ENCODE results near the gene LHX3. TPM values are rescaled to one million over a fixed set of nuclear protein-coding genes. Genes with fewer than 3 reads are reported as not detected.

The LHX3 gene
- total RNA-seq, 1 experiment from 2014 or later = not detected

DNA sequence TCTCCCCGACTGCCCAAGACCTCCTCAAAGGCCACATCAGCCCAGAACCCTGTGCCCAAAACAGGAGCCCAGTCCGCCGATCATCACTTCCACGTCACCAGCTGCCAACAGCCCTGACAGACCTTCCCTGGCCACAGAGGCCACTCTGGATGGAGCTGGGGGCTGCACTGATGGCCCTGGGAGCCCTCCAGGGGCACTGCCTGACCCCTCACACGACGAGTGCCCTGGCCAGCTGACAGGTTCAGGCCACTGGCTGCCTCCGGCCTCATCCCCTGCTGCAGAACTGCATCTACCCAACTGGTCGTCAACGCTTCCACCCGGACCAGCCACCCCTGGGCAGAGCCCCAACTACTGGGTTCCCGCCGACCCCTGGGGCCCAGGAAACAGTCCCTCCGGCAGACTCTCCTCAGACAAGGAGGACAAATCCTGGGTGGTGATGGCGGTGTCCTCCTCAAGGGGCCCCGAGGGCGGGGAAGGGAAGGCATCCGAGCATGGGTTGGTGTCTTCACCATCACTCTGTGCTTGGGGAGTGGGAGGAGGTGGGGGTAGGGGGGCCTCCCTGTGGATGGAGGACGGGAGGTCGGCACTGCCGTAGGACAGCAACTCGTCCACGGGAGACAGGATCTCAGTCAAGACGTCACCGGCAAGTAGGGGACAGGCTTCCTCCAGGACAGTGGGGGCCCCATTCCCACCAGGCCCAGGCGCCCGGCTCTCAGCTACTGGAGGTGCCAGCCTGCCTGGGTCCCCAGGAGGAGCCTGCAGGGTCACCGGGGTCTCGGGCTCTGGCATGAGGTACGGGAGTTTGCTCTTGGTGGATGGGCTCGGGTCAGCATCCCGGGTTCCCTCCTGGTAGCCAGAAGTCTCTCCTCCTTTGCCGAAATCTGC lies 48.6 kb upstream of the LHX3 start:
- Histone ChIP-seq H4K91ac (ENCODE audit: insufficient read length, low read depth, low read length) (no peak overlapping the region), H3K4me2 (ENCODE audit: insufficient read depth, insufficient read length, low read length) (no peak overlapping the region), H3T11ph (ENCODE audit: low read length) (no peak overlapping the region), H3K27me3 (ENCODE audit: insufficient read depth, low read length) (no peaks in the 10 kb centered on the region), H3K4ac (ENCODE audit: low read depth, low read length) (no peak overlapping the region), H3K9me3 (ENCODE audit: control insufficient read depth, low read depth, low read length) (no peaks in the 10 kb centered on the region), H2AFZ (ENCODE audit: low read length) (no peak overlapping the region), H2BK5ac (ENCODE audit: insufficient read length, low read length) (no peak overlapping the region), H2BK12ac (ENCODE audit: insufficient read length, low read depth, low read length) (no peak overlapping the region), H3K4me1 (ENCODE audit: insufficient read depth, low read length) (no peaks in the 10 kb centered on the region), H3K9ac (ENCODE audit: extremely low read depth, insufficient read length, low read length) (no peak overlapping the region), H3K79me2 (ENCODE audit: insufficient read depth, low read length) (no peaks in the 10 kb centered on the region), H3K18ac (ENCODE audit: insufficient read length, low read depth, low read length) (no peak overlapping the region), H3K23me2 (ENCODE audit: insufficient read length, low read depth, low read length, poor library complexity, severe bottlenecking) (no peaks in the 10 kb centered on the region), H3K56ac (ENCODE audit: insufficient read length, low read depth, low read length) (no peak overlapping the region), H4K20me1 (ENCODE audit: control insufficient read depth, insufficient read depth, insufficient read length) (no peaks in the 10 kb centered on the region), H3K23ac (ENCODE audit: insufficient read length, low read depth, low read length) (no peak overlapping the region), H3K79me1 (ENCODE audit: insufficient read depth, low read depth, low read length, poor library complexity, severe bottlenecking) (no peaks in the 10 kb centered on the region), H2BK120ac (ENCODE audit: low read depth, low read length, poor library complexity, severe bottlenecking) (no peak overlapping the region), H4K8ac (replicated peaks; ENCODE audit: insufficient read length, low read depth, low read length) (no peak overlapping the region), H2AK5ac (ENCODE audit: insufficient read length, low read length) (no peak overlapping the region), H2BK20ac (ENCODE audit: low read depth, low read length, poor library complexity, severe bottlenecking) (no peak overlapping the region), H4K5ac (ENCODE audit: insufficient read length, low read depth, low read length) (no peak overlapping the region), H3K27ac (ENCODE audit: insufficient read length, low read depth, low read length) (no peak overlapping the region), H2BK15ac (ENCODE audit: low read depth, low read length) (no peak overlapping the region), H3K14ac (ENCODE audit: insufficient read depth, low read length) (no peak overlapping the region)
- WGBS (ENCODE audit: extremely low coverage, insufficient read length, low lambda C conversion rate) = no CpG with 5 or more reads among the region's 32 CpGs
- Mint-ChIP-seq H3K4me1 (peaks cover 2 to 13% of the 10 kb centered on the region in 2 experiments), H3K4me3 (no peak overlapping the region; a peak in 1 of 5 replicates), H3K9me3 (no peaks in the 10 kb centered on the region), H3K27me3 (ENCODE audit: low read depth) (no peaks in the 10 kb centered on the region), H3K27ac (no peak overlapping the region), H3K36me3 (ENCODE audit: insufficient read depth in 1 of 3, low read depth in 3 of 3) (no peaks in the 10 kb centered on the region)
- no peak for DNase-seq
- TF ChIP-seq, protein P1, sequence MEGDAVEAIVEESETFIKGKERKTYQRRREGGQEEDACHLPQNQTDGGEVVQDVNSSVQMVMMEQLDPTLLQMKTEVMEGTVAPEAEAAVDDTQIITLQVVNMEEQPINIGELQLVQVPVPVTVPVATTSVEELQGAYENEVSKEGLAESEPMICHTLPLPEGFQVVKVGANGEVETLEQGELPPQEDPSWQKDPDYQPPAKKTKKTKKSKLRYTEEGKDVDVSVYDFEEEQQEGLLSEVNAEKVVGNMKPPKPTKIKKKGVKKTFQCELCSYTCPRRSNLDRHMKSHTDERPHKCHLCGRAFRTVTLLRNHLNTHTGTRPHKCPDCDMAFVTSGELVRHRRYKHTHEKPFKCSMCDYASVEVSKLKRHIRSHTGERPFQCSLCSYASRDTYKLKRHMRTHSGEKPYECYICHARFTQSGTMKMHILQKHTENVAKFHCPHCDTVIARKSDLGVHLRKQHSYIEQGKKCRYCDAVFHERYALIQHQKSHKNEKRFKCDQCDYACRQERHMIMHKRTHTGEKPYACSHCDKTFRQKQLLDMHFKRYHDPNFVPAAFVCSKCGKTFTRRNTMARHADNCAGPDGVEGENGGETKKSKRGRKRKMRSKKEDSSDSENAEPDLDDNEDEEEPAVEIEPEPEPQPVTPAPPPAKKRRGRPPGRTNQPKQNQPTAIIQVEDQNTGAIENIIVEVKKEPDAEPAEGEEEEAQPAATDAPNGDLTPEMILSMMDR (conservative IDR thresholded peaks at IDR 0.05) = no peak

Data from H9 (cell line).